Ishikawa (cell line): ENCODE data around the gene TSHZ3.

Experiments
- CEBPB ChIP-seq: IDR thresholded peaks from 2 replicates; pipeline ENCODE4 v1.6.1; 2012
- CREB1 ChIP-seq: IDR thresholded peaks from 2 replicates; pipeline ENCODE4 v1.6.1; 2012; ENCODE audit warnings: low read depth
- EP300 ChIP-seq: IDR thresholded peaks from 2 replicates; pipeline ENCODE4 v1.6.1; 2012; ENCODE audit warnings: borderline replicate concordance
- FOXM1 ChIP-seq: IDR thresholded peaks from 2 replicates; pipeline ENCODE4 v1.6.1; 2012; ENCODE audit warnings: low read depth, borderline replicate concordance
- MAX ChIP-seq: IDR thresholded peaks from 2 replicates; pipeline ENCODE4 v1.6.1; 2012
- NFIC ChIP-seq: IDR thresholded peaks from 2 replicates; pipeline ENCODE4 v1.6.1; 2012
- RAD21 ChIP-seq: IDR thresholded peaks from 2 replicates; pipeline ENCODE4 v1.6.1; 2012; ENCODE audit warnings: low read depth
- TCF12 ChIP-seq: IDR thresholded peaks from 2 replicates; pipeline ENCODE4 v1.6.1; 2012; ENCODE audit warnings: low read depth
- YY1 ChIP-seq: IDR thresholded peaks from 2 replicates; pipeline ENCODE4 v1.6.1; 2012; ENCODE audit warnings: low read depth
- TF ChIP-seq, protein P1 (sequence below): IDR thresholded peaks from 2 replicates; pipeline ENCODE4 v1.6.1; 2012
- TF ChIP-seq, protein P2 (sequence below): IDR thresholded peaks from 2 replicates; pipeline ENCODE4 v1.6.1; 2012; ENCODE audit warnings: low read depth, mild to moderate bottlenecking

- no peak for TF ChIP-seq EP300
- TF ChIP-seq CREB1, result no peak
- no peak for TF ChIP-seq RAD21
- no peak for TF ChIP-seq FOXM1
- TF ChIP-seq TCF12, result no peak
- TF ChIP-seq NFIC, result no peak
- TF ChIP-seq, protein P1, sequence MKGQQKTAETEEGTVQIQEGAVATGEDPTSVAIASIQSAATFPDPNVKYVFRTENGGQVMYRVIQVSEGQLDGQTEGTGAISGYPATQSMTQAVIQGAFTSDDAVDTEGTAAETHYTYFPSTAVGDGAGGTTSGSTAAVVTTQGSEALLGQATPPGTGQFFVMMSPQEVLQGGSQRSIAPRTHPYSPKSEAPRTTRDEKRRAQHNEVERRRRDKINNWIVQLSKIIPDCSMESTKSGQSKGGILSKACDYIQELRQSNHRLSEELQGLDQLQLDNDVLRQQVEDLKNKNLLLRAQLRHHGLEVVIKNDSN, result no peak
- no peak for TF ChIP-seq CEBPB
- TF ChIP-seq YY1, result no peak
- TF ChIP-seq, protein P2, sequence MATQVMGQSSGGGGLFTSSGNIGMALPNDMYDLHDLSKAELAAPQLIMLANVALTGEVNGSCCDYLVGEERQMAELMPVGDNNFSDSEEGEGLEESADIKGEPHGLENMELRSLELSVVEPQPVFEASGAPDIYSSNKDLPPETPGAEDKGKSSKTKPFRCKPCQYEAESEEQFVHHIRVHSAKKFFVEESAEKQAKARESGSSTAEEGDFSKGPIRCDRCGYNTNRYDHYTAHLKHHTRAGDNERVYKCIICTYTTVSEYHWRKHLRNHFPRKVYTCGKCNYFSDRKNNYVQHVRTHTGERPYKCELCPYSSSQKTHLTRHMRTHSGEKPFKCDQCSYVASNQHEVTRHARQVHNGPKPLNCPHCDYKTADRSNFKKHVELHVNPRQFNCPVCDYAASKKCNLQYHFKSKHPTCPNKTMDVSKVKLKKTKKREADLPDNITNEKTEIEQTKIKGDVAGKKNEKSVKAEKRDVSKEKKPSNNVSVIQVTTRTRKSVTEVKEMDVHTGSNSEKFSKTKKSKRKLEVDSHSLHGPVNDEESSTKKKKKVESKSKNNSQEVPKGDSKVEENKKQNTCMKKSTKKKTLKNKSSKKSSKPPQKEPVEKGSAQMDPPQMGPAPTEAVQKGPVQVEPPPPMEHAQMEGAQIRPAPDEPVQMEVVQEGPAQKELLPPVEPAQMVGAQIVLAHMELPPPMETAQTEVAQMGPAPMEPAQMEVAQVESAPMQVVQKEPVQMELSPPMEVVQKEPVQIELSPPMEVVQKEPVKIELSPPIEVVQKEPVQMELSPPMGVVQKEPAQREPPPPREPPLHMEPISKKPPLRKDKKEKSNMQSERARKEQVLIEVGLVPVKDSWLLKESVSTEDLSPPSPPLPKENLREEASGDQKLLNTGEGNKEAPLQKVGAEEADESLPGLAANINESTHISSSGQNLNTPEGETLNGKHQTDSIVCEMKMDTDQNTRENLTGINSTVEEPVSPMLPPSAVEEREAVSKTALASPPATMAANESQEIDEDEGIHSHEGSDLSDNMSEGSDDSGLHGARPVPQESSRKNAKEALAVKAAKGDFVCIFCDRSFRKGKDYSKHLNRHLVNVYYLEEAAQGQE, result no peak
- TF ChIP-seq MAX, result no peak
These were observed 1.9 kb downstream of the TSHZ3 start for GRCh38 chr19:31347354-31347753.
